ENCODE measurements around the gene COX11. TPM values are rescaled to one million over a fixed set of nuclear protein-coding genes. Genes with fewer than 3 reads are reported as not detected.

The COX11 gene
- total and polyA plus RNA-seq, 2 of the 13 experiments (the other 11 are each of a cell fraction or from before 2014, with no cell fraction given), result 103 to 203 TPM

DNA sequence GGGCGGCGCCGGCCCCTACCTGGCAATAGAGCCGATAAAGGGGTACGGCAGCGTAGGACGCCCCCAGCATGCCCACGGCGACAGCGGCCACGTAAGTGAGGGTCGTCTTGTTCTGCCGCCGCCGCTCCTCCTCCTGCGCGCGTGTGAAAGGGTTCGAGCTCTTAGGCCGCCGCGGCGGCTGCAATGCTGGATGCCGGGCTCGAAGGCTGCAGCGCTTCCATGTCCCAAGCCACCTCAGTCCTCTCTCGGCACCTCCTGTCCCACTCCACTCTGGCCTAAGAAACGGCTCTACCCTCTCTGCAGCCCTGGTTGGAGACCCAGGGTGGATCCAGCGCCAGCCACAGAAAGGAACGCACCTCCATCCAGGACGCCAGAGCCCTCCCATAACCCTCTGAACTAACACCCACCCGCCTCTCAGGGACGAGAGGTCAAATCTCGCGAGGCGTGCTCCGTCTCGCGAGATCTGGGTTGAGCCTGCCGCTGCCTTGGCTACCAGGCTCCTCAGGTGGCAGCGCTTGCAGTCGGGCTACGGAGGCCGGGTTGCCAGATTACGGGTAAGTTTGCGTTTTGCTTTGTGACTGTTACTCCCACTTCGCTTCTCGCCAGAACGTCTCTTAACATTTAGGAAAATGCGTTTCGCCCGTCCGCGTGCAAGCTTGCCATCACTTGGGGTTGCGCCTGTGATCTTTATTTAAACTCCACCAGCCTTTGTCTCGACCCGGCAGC lies at the start of gene COX11, which contains the start of gene STXBP4 (continued):
- TF ChIP-seq, protein P1, sequence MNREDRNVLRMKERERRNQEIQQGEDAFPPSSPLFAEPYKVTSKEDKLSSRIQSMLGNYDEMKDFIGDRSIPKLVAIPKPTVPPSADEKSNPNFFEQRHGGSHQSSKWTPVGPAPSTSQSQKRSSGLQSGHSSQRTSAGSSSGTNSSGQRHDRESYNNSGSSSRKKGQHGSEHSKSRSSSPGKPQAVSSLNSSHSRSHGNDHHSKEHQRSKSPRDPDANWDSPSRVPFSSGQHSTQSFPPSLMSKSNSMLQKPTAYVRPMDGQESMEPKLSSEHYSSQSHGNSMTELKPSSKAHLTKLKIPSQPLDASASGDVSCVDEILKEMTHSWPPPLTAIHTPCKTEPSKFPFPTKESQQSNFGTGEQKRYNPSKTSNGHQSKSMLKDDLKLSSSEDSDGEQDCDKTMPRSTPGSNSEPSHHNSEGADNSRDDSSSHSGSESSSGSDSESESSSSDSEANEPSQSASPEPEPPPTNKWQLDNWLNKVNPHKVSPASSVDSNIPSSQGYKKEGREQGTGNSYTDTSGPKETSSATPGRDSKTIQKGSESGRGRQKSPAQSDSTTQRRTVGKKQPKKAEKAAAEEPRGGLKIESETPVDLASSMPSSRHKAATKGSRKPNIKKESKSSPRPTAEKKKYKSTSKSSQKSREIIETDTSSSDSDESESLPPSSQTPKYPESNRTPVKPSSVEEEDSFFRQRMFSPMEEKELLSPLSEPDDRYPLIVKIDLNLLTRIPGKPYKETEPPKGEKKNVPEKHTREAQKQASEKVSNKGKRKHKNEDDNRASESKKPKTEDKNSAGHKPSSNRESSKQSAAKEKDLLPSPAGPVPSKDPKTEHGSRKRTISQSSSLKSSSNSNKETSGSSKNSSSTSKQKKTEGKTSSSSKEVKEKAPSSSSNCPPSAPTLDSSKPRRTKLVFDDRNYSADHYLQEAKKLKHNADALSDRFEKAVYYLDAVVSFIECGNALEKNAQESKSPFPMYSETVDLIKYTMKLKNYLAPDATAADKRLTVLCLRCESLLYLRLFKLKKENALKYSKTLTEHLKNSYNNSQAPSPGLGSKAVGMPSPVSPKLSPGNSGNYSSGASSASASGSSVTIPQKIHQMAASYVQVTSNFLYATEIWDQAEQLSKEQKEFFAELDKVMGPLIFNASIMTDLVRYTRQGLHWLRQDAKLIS (CRISPR knock-in tag; IDR thresholded peaks at IDR 0.05), result peak; percentile 50; the same call in 1 of the 2 replicates
- TF ChIP-seq, protein P2, sequence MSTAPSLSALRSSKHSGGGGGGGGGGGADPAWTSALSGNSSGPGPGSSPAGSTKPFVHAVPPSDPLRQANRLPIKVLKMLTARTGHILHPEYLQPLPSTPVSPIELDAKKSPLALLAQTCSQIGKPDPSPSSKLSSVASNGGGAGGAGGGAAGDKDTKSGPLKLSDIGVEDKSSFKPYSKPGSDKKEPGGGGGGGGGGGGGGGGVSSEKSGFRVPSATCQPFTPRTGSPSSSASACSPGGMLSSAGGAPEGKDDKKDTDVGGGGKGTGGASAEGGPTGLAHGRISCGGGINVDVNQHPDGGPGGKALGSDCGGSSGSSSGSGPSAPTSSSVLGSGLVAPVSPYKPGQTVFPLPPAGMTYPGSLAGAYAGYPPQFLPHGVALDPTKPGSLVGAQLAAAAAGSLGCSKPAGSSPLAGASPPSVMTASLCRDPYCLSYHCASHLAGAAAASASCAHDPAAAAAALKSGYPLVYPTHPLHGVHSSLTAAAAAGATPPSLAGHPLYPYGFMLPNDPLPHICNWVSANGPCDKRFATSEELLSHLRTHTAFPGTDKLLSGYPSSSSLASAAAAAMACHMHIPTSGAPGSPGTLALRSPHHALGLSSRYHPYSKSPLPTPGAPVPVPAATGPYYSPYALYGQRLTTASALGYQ (CRISPR knock-in tag; IDR thresholded peaks at IDR 0.05), result no peak
- TF ChIP-seq WIZ (CRISPR knock-in tag; IDR thresholded peaks at IDR 0.05), result no peak
- TF ChIP-seq, protein P3, sequence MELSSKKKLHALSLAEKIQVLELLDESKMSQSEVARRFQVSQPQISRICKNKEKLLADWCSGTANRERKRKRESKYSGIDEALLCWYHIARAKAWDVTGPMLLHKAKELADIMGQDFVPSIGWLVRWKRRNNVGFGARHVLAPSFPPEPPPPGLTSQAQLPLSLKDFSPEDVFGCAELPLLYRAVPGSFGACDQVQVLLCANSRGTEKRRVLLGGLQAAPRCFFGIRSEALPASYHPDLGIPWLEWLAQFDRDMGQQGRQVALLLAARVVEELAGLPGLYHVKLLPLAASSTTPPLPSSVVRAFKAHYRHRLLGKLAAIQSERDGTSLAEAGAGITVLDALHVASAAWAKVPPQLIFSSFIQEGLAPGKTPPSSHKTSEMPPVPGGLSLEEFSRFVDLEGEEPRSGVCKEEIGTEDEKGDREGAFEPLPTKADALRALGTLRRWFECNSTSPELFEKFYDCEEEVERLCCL (CRISPR knock-in tag; IDR thresholded peaks at IDR 0.05; ENCODE audit: borderline replicate concordance), result 0 out of 2 replicates have a peak, but pooled peaks have one; percentile 37
- TF ChIP-seq, protein P4, sequence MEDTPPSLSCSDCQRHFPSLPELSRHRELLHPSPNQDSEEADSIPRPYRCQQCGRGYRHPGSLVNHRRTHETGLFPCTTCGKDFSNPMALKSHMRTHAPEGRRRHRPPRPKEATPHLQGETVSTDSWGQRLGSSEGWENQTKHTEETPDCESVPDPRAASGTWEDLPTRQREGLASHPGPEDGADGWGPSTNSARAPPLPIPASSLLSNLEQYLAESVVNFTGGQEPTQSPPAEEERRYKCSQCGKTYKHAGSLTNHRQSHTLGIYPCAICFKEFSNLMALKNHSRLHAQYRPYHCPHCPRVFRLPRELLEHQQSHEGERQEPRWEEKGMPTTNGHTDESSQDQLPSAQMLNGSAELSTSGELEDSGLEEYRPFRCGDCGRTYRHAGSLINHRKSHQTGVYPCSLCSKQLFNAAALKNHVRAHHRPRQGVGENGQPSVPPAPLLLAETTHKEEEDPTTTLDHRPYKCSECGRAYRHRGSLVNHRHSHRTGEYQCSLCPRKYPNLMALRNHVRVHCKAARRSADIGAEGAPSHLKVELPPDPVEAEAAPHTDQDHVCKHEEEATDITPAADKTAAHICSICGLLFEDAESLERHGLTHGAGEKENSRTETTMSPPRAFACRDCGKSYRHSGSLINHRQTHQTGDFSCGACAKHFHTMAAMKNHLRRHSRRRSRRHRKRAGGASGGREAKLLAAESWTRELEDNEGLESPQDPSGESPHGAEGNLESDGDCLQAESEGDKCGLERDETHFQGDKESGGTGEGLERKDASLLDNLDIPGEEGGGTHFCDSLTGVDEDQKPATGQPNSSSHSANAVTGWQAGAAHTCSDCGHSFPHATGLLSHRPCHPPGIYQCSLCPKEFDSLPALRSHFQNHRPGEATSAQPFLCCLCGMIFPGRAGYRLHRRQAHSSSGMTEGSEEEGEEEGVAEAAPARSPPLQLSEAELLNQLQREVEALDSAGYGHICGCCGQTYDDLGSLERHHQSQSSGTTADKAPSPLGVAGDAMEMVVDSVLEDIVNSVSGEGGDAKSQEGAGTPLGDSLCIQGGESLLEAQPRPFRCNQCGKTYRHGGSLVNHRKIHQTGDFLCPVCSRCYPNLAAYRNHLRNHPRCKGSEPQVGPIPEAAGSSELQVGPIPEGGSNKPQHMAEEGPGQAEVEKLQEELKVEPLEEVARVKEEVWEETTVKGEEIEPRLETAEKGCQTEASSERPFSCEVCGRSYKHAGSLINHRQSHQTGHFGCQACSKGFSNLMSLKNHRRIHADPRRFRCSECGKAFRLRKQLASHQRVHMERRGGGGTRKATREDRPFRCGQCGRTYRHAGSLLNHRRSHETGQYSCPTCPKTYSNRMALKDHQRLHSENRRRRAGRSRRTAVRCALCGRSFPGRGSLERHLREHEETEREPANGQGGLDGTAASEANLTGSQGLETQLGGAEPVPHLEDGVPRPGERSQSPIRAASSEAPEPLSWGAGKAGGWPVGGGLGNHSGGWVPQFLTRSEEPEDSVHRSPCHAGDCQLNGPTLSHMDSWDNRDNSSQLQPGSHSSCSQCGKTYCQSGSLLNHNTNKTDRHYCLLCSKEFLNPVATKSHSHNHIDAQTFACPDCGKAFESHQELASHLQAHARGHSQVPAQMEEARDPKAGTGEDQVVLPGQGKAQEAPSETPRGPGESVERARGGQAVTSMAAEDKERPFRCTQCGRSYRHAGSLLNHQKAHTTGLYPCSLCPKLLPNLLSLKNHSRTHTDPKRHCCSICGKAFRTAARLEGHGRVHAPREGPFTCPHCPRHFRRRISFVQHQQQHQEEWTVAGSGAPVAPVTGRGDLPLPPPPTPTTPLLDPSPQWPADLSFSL (CRISPR knock-in tag; IDR thresholded peaks at IDR 0.05), result 0 out of 2 replicates have a peak, but pooled peaks have one; percentile 40
- peak; percentile 72; the same call in 1 of the 2 replicates for TF ChIP-seq ZNF264 (CRISPR knock-in tag; IDR thresholded peaks at IDR 0.05)
- no peak for TF ChIP-seq BHLHE40 (IDR thresholded peaks at IDR 0.05; ENCODE audit: low read length)
- TF ChIP-seq, protein P5, sequence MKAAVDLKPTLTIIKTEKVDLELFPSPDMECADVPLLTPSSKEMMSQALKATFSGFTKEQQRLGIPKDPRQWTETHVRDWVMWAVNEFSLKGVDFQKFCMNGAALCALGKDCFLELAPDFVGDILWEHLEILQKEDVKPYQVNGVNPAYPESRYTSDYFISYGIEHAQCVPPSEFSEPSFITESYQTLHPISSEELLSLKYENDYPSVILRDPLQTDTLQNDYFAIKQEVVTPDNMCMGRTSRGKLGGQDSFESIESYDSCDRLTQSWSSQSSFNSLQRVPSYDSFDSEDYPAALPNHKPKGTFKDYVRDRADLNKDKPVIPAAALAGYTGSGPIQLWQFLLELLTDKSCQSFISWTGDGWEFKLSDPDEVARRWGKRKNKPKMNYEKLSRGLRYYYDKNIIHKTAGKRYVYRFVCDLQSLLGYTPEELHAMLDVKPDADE (CRISPR knock-in tag; IDR thresholded peaks at IDR 0.05), result no peak
- TF ChIP-seq KDM3A (CRISPR knock-in tag; IDR thresholded peaks at IDR 0.05; ENCODE audit: low read depth), result no peak; the same call in 1 of the 2 replicates
- TF ChIP-seq HDAC1 (CRISPR knock-in tag; IDR thresholded peaks at IDR 0.05), result peak; percentile 86; the same call in 1 of the 2 replicates
- peak; percentile 91 for TF ChIP-seq PHF5A (CRISPR knock-in tag; IDR thresholded peaks at IDR 0.05; ENCODE audit: low read depth, unreplicated experiment)
